Measurements from ENCODE around the gene ZNF408.

- TF ChIP-seq CTCF (IDR thresholded peaks at IDR 0.05): no peak
- no peak for TF ChIP-seq POLR2A (IDR thresholded peaks at IDR 0.05)
Measured at GRCh38 chr11:46725338-46726205, 24.7 kb downstream of the ZNF408 start.
